ENCODE data around the gene PDIA5. TPM values are rescaled to one million over a fixed set of nuclear protein-coding genes. Genes with fewer than 3 reads are reported as not detected.
"Not testable (repeated sequence)": the region's sequence is repeated elsewhere in the genome, so short reads cannot be mapped to it uniquely, and the experiment has no call there.

Gene PDIA5
- total RNA-seq, 4 donors from 2014 or later = 34.0 to 52.4 (median 44.6) TPM

GRCh38 chr3:123147754-123148535 is 81.1 kb downstream of the PDIA5 start:
- TF ChIP-seq, protein P1, sequence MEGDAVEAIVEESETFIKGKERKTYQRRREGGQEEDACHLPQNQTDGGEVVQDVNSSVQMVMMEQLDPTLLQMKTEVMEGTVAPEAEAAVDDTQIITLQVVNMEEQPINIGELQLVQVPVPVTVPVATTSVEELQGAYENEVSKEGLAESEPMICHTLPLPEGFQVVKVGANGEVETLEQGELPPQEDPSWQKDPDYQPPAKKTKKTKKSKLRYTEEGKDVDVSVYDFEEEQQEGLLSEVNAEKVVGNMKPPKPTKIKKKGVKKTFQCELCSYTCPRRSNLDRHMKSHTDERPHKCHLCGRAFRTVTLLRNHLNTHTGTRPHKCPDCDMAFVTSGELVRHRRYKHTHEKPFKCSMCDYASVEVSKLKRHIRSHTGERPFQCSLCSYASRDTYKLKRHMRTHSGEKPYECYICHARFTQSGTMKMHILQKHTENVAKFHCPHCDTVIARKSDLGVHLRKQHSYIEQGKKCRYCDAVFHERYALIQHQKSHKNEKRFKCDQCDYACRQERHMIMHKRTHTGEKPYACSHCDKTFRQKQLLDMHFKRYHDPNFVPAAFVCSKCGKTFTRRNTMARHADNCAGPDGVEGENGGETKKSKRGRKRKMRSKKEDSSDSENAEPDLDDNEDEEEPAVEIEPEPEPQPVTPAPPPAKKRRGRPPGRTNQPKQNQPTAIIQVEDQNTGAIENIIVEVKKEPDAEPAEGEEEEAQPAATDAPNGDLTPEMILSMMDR (IDR thresholded peaks at IDR 0.05) = no peak
- no peak for TF ChIP-seq POLR2A (IDR thresholded peaks at IDR 0.05)
- Histone ChIP-seq H3K27ac (no peak overlapping the region), H3K9me3 (no peaks in the 10 kb centered on the region), H3K4me1 (peaks cover 0 to 9% of the 10 kb centered on the region in 2 donors), H3K36me3 (peaks cover 15 to 29% of the 10 kb centered on the region in 2 donors), H3K27me3 (no peaks in the 10 kb centered on the region), H3K4me3 (replicated peaks in 1 of 3) (no peak overlapping the region)
- DNase-seq = no peak
- intact Hi-C loops (cut with DNase I) = no loop called here
- WGBS, 2 donors = 79 to 81% methylated on average over 10 of the region's 10 CpGs

DNA sequence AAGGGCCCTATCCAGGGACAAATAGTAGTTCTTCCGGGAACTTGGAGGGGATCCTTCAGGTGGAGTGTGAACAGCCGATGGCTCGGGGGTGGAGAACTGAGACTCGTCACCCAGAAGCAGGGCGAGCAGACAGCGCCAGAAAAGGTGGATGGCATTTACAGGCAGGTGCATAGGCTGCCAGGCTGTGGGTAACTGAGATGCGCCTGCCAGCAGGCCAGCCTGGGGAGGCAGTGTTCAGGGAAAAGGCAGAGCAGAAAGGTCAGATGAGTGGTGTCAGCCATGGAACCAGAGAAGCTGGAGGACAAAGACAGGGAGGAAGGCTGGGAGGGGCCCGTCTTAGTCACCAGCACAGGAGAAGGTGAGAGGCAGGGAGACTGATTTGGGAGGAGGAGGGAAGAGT is 81.9 kb downstream of the PDIA5 start:
- DNase-seq = no peak
- H3K27ac ChIP-seq = no peak overlapping the region
- no peaks in the 10 kb centered on the region for H3K27me3 ChIP-seq
- H3K4me1 ChIP-seq = peaks cover 0 to 3% of the 10 kb centered on the region in 2 donors
- H3K9me3 ChIP-seq = no peaks in the 10 kb centered on the region
- peaks cover 15 to 29% of the 10 kb centered on the region in 2 donors for H3K36me3 ChIP-seq
- TF ChIP-seq, protein P1 (IDR thresholded peaks at IDR 0.05) = no peak
- TF ChIP-seq POLR2A (IDR thresholded peaks at IDR 0.05) = no peak
- intact Hi-C loops (cut with DNase I) = no loop called here
- WGBS, 2 donors = 95 to 98% methylated on average over 8 of the region's 8 CpGs
- H3K4me3 ChIP-seq (replicated peaks in 1 of 3) = no peak overlapping the region

GRCh38 chr3:123149525-123149924 is 82.7 kb downstream of the PDIA5 start:
- no peak overlapping the region for H3K4me3 ChIP-seq (replicated peaks in 1 of 3)
- H3K4me1 ChIP-seq = no peaks in the 10 kb centered on the region
- no peak overlapping the region for H3K27ac ChIP-seq
- no peaks in the 10 kb centered on the region for H3K27me3 ChIP-seq
- WGBS, 2 donors = 92 to 93% methylated on average over 3 of the region's 3 CpGs
- TF ChIP-seq, protein P1 (IDR thresholded peaks at IDR 0.05) = no peak
- H3K36me3 ChIP-seq = peaks cover 17 to 29% of the 10 kb centered on the region in 2 donors
- intact Hi-C loops (cut with DNase I) = no loop called here
- DNase-seq = no peak
- H3K9me3 ChIP-seq = no peaks in the 10 kb centered on the region

- DNase-seq = no peak
- peaks cover 22 to 32% of the 10 kb centered on the region in 2 donors for H3K36me3 ChIP-seq
- no peak overlapping the region for H3K27ac ChIP-seq
- intact Hi-C loops (cut with DNase I) = no loop called here
- no peaks in the 10 kb centered on the region for H3K4me1 ChIP-seq
- no peaks in the 10 kb centered on the region for H3K9me3 ChIP-seq
- H3K4me3 ChIP-seq (replicated peaks in 1 of 3) = no peak overlapping the region
- 89 to 93% methylated on average over 15 of the region's 15 CpGs for WGBS, 2 donors
- TF ChIP-seq, protein P1 (IDR thresholded peaks at IDR 0.05) = no peak
- no peak for TF ChIP-seq POLR2A (IDR thresholded peaks at IDR 0.05)
- H3K27me3 ChIP-seq = no peaks in the 10 kb centered on the region
Observed at GRCh38 chr3:123150449-123151215, 83.8 kb downstream of the PDIA5 start.

DNA sequence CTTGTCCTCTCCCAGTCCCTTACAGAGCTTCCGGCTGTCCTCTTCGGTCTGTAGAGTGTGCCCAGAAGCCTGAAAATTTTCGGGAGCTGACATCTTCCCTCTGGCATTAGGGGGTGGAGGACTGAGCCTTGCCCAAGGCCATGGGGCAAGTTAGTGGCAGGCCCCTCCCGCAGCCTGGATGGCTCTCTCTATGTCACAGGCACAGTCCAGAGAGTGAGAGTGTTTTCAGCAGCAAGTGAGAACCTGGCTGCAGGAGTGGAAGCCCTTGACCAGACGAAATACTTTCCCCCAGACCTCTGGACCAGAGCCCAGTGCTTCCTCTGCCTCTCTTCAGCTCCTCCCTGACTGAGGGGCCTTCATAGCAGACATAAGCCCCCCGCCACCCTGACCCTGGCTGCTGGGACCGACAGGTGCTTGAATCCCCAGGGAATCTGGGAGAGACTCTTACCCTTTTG is 84.5 kb downstream of the PDIA5 start:
- TF ChIP-seq, protein P1 (IDR thresholded peaks at IDR 0.05) = no peak
- TF ChIP-seq POLR2A (IDR thresholded peaks at IDR 0.05) = no peak
- H3K4me1 ChIP-seq = no peaks in the 10 kb centered on the region
- H3K27ac ChIP-seq = no peak overlapping the region
- no peak for DNase-seq
- no peak overlapping the region for H3K4me3 ChIP-seq (replicated peaks in 1 of 3)
- no peaks in the 10 kb centered on the region for H3K9me3 ChIP-seq
- 81 to 83% methylated on average over 6 to 7 of the region's 7 CpGs for WGBS, 2 donors
- peaks cover 19 to 26% of the 10 kb centered on the region in 2 donors for H3K36me3 ChIP-seq
- no peaks in the 10 kb centered on the region for H3K27me3 ChIP-seq
- intact Hi-C loops (cut with DNase I) = no loop called here

DNA sequence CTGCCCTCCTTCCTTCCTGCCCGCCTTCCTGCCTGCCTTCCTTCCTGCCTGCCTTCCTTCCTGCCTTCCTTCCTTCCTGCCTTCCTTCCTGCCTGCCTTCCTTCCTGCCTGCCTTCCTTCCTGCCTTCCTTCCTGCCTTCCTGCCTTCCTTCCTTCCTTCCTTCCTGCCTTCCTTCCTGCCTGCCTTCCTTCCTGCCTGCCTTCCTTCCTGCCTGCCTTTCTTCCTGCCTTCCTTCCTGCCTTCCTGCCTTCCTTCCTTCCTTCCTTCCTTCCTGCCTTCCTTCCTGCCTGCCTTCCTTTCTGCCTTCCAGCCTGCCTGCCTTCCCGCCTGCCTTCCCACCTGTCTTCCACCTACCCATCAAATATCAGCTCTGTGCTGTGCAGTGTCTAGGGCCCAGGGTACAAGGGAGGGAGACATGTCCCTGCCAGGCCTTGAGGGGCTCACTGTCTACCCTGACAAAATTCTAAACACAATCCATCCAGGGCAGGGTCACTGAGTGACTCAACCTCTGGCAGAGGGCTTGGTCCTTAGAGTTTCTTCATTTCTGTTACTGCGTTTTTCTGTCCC is 85.1 kb downstream of the PDIA5 start:
- WGBS, 2 donors = 62 to 63% methylated on average over 3 of the region's 3 CpGs
- H3K36me3 ChIP-seq = peaks cover 15 to 22% of the 10 kb centered on the region in 2 donors
- H3K9me3 ChIP-seq; DNase-seq; H3K4me3 ChIP-seq (replicated peaks in 1 of 3); H3K4me1 ChIP-seq; H3K27ac ChIP-seq; H3K27me3 ChIP-seq; intact Hi-C loops (cut with DNase I): not testable (repeated sequence)
